DMS114 treated with DMSO at 0.1 percent for 48 hours (cell line): ENCODE results near the gene EHMT2.
"Not testable (repeated sequence)": the region's sequence is repeated elsewhere in the genome, so short reads cannot be mapped to it uniquely, and the experiment has no call there.

Source experiments
- DNase-seq: peaks from one replicate; lab custom pipeline; 2025; ENCODE audit not compliant: unreplicated experiment; lab: John Stamatoyannopoulos, UW

The EHMT2 gene

DNA sequence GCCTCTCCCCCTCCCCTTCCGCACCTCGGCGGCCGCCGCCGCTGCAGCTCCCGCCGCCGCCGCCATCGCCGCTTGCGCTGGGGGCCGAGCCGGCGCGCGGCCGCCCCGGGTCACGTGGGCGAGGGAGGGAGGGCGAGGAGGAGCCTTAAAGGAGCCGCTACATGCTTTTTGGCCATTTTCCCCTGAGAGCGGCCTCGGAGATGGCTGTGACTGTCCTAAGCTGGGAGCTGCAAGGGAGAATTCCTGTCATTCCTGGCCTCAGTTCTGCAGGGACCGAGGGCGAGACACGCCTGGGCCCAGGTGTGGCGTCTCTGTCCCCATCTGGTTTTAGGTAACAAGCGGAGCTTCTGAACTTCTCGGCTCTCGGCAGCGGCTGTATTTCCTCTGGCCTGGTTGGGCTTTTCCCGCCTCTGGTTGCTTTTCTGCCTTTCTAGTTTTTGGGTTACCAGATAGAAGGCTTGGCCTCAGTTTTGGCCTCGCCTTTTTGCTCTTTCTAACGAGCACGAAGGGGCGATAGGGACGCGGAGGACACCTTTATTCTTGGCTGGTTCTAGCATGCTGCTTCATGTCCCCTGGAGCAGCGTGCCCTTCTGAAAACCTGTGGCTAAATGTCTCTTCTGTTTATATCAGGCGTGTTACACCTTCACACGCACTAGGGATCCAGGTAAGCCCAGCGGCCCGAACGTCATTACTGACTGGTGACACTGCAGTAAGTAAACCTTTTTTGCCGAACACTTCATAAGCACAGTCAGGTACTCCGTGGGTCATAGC lies at the start of gene EHMT2:
Gene EHMT2, minus strand, starts transcription at position 87 of the 771 bp plus-strand sequence. Its CDS starts 21 bp downstream, at position 66.
- peak; percentile 89 for DNase-seq

DNA sequence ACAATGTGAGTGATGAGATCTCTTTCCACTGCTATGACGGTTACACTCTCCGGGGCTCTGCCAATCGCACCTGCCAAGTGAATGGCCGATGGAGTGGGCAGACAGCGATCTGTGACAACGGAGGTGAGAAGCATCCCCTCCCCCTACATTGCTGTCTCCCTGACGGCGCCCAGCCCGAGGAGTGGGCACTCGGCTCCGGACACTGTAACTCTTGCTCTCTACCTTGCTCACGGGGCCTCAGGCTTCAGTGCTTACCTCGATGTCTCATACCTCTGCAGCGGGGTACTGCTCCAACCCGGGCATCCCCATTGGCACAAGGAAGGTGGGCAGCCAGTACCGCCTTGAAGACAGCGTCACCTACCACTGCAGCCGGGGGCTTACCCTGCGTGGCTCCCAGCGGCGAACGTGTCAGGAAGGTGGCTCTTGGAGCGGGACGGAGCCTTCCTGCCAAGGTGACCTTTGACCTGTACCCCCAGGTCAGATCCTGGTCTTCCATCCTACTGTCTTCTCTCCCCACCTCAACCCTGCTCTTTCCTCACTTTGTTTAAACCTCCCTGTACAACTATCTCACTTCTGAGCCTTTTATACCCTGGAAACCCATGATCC lies 49.7 kb upstream of the EHMT2 start:
- no peak for DNase-seq

DNA sequence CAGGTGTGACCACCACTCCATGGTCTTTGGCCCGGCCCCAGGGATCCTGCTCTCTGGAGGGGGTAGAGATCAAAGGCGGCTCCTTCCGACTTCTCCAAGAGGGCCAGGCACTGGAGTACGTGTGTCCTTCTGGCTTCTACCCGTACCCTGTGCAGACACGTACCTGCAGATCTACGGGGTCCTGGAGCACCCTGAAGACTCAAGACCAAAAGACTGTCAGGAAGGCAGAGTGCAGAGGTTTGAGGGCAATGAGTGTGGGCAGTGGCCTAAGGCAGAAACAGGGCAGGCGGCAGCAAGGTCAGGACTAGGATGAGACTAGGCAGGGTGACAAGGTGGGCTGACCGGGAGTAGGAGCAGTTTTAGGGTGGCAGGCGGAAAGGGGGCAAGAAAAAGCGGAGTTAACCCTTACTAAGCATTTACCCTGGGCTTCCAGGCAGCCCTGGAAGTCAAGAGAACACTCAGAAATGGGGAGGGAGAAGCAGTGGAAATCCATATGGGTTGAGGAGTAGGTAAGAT lies 48.9 kb upstream of the EHMT2 start:
- no peak for DNase-seq

DNA sequence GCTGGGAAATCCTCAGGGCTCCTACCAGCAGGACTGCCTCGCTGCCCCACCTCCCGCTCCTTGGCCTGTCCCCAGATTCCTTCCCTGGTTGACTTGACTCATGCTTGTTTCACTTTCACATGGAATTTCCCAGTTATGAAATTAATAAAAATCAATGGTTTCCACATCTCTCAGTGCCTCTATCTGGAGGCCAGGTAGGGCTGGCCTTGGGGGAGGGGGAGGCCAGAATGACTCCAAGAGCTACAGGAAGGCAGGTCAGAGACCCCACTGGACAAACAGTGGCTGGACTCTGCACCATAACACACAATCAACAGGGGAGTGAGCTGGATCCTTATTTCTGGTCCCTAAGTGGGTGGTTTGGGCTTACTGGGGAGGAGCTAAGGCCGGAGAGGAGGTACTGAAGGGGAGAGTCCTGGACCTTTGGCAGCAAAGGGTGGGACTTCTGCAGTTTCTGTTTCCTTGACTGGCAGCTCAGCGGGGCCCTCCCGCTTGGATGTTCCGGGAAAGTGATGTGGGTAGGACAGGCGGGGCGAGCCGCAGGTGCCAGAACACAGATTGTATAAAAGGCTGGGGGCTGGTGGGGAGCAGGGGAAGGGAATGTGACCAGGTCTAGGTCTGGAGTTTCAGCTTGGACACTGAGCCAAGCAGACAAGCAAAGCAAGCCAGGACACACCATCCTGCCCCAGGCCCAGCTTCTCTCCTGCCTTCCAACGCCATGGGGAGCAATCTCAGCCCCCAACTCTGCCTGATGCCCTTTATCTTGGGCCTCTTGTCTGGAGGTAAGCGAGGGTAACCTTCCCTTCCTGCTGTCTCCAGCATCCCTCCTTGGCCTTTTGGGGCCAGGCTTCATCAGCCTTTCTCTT lies 48.2 kb upstream of the EHMT2 start, which contains the start of gene CFB:
Gene CFB, plus strand, starts transcription at position 589 of the 863 bp plus-strand sequence. Its CDS starts 127 bp downstream, at position 716.
- DNase-seq = no peak

DNA sequence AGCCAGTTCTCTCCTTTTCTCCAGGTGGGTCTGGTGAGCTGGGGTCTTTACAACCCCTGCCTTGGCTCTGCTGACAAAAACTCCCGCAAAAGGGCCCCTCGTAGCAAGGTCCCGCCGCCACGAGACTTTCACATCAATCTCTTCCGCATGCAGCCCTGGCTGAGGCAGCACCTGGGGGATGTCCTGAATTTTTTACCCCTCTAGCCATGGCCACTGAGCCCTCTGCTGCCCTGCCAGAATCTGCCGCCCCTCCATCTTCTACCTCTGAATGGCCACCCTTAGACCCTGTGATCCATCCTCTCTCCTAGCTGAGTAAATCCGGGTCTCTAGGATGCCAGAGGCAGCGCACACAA lies 47.6 kb upstream of the EHMT2 start:
- DNase-seq = no peak

DNA sequence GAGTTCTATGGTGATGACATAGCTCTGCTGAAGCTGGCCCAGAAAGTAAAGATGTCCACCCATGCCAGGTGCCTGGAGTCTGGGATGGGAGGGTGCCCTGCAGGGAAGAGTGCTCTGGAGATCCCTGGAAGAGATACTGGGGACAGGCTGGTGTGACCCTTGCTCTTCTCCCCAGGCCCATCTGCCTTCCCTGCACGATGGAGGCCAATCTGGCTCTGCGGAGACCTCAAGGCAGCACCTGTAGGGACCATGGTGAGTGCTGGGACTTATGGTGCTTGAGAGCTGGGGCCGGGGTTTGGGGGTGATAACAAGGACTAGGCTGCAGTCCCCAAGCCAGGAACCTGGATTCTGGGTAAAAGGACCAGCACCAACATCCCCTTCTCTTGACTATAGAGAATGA lies 46.2 kb upstream of the EHMT2 start:
- no peak for DNase-seq

DNA sequence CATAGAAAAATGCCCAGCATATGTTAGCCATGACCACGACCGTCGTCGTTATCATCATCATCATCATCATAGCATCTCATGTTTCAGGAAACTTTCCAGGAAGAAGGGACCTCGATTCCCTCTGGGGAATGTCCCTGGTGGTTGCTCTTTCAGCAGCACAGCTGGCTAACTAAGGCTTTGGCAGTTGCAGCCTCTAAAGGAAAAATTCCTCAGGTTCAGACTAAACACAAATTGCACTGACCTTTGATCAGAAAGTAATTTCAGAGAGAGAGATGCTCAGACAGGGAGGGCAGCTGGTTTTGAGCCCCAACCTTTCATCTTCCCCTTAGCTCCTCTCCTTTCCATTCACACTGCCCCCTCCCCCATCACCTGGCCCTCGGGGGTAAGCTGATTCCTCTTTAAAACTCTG lies 42.8 kb upstream of the EHMT2 start:
- no peak for DNase-seq

DNA sequence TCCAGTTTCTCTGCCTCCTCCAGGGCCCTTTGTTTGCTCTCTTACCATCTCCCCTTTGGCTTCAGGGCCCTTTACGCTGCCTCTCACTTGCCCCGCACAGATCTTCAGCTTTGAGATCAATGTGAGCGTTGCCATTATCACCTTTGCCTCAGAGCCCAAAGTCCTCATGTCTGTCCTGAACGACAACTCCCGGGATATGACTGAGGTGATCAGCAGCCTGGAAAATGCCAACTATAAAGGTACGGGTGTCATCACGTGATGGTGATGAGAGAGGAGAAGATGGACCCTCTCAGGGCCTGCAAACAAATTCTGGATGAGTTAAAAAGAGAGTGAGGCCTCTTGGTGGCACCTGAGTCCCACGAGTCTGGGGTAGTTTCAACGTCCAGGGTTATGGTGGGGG lies 38.3 kb upstream of the EHMT2 start:
- DNase-seq = no peak

DNA sequence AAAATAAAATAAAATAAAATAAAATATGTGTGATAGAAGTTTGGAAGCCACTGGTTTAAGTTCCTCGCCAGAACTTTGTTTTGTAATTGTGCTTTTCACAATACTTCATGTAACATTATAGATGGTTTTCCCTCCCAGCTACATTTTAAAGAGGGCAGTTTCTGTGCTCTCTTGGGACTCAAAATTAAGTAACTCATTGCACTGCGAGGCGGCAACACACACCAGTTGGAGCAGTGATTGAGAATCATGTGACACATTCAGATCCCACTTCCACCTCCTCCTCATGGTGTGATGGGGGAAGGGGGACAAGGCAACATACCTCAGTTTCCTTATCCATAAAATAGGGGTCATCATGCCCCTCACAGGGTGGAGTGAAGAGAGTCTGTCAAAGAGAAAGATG lies 37.5 kb upstream of the EHMT2 start:
- no peak for DNase-seq

DNA sequence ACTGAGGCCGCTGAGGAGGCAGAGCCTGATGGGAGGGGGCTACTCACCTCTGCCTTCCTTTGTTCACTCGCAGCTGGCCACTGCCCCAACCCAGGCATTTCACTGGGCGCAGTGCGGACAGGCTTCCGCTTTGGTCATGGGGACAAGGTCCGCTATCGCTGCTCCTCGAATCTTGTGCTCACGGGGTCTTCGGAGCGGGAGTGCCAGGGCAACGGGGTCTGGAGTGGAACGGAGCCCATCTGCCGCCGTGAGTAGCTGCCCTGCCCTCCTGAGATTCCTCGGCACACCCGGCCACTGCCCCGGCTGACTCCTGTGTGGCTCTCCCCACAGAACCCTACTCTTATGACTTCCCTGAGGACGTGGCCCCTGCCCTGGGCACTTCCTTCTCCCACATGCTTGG lies 36.0 kb upstream of the EHMT2 start:
- no peak for DNase-seq

DNA sequence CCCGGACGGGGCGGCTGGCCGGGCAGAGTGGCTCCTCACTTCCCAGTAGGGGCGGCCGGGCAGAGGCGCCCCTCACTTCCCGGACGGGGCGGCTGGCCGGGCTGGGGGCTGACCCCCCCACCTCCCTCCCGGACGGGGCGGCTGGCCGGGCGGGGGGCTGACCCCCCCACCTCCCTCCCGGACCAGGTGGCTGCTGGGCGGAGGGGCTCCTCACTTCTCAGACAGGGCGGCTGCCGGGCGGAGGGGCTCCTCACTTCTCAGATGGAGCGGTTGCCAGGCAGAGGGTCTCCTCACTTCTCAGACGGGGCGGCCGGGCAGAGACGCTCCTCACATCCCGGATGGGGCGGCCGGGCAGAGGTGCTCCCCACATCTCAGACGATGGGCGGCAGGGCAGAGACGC lies 34.6 kb upstream of the EHMT2 start:
- not testable (repeated sequence) for DNase-seq

DNA sequence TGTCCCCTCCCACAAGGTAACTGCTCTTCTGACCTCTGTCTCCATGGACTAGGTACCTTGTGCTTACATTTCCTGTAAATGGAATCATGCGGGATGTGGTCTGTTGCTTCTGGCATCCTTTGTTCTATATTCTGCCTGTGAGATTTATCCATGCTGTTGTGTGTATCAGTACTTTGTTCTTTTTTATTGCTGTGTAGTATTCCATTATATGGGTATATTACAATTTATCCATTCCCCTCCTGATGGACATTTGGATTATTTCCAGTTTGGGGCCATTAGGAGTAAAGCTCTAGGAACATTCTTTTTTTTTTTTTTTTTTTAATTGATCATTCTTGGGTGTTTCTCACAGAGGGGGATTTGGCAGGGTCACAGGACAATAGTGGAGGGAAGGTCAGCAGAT lies 33.5 kb upstream of the EHMT2 start:
- no peak for DNase-seq

DNA sequence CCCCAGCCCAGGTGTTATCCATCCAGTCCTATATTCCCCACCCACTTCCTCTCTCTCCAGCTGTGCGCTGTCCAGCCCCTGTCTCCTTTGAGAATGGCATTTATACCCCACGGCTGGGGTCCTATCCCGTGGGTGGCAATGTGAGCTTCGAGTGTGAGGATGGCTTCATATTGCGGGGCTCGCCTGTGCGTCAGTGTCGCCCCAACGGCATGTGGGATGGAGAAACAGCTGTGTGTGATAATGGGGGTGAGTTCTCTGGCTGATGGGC lies 31.1 kb upstream of the EHMT2 start:
- no peak for DNase-seq

DNA sequence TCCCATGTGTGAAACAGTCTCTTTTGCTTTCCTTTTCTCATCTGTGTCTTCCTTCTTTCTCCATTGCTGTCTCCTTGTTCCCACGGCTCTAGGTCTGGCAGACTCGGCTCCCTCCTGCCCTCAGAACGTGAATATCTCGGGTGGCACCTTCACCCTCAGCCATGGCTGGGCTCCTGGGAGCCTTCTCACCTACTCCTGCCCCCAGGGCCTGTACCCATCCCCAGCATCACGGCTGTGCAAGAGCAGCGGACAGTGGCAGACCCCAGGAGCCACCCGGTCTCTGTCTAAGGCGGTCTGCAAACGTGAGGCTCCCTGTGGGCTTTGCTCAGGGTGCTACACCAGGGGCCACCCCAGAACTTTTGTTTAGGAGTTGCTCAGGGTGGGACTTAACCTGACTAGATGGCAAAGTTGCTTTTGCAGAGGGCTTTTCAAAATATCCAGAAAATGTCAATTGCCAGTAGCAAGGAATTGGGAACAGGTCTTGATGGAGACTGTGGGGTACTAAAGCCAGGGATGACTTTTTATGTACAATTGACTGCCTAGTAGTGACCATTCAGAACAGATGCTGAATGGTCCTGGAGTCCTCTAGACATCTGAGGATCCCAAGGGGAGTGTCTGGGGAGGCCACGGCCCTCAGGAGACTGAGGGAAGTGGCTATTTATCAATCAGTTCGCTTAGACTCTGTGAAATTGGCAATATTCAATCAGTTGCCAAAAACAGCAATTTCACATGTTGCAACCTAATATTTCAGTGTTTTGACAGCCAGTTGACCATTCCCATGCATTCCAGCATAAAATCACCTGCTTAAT lies 30.6 kb upstream of the EHMT2 start:
- no peak for DNase-seq

DNA sequence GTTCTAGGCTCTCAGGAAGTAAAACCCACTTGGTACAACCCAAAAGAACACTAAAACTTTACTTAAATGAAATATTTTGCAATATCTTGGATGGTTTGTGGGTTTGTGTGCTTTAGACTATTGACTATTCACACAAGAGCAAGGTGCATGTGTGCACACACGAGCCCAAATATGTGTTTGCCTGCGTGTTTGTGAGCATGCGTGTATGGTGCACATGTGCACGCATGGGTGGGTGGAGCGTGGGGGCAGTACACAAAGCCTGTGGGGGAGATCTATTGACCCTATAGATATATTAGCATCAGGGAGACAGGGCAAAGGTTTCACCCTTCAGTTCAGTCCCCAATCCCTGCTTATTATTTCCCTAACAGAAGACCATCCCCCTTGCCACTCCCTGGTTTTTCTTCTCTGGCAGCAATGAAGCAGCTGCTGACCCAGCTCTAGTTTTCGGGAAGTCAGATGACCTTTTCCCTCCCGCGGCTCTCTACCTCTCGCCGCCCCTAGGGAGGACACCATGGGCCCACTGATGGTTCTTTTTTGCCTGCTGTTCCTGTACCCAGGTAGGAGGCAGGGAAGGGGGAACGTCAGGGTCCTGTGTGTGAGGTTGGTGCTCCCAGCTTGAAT lies 29.9 kb upstream of the EHMT2 start, which contains the start of gene C2:
Gene C2, plus strand, starts transcription at position 476 of the 621 bp plus-strand sequence. Its CDS starts 36 bp downstream, at position 512.
- DNase-seq = no peak

DNA sequence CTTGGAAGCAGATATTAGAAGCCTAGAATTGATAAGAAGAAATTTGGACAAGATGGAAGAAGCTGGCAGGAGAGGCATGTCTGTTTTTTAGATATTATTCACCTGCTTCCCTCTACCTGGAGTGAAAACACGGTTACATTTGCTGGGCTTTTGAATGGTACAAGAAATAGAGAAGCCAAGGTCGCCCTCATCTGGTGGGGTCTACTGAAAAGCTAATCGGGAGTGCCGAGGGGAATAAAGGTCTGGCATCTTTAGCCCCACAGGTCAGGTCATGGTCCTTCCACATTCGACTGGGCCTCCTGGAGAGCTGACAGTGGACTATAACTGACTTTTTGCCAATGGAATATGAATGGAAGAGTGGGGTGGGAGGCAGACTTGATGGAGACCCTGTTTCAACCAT lies 25.4 kb upstream of the EHMT2 start:
- no peak for DNase-seq

DNA sequence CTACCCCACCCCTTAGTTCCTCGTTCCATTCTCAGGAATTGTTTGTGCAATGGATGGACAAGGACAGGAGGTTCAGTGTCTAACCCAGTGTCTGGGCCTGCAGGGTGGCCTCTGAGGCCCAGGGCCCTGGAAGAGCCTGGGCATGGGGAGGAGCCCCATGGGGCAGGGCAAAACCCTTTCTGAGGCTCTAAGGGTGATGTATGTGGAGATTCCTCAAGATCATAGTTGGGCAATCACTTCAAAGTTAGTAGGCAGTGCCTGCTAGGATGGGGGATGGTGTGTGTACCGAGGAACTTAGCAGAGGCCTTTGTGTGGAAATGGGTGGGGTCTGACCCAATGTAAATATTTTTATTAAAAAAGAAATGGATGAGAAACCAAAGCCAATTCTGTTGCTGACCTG lies 23.3 kb upstream of the EHMT2 start:
- DNase-seq = no peak

DNA sequence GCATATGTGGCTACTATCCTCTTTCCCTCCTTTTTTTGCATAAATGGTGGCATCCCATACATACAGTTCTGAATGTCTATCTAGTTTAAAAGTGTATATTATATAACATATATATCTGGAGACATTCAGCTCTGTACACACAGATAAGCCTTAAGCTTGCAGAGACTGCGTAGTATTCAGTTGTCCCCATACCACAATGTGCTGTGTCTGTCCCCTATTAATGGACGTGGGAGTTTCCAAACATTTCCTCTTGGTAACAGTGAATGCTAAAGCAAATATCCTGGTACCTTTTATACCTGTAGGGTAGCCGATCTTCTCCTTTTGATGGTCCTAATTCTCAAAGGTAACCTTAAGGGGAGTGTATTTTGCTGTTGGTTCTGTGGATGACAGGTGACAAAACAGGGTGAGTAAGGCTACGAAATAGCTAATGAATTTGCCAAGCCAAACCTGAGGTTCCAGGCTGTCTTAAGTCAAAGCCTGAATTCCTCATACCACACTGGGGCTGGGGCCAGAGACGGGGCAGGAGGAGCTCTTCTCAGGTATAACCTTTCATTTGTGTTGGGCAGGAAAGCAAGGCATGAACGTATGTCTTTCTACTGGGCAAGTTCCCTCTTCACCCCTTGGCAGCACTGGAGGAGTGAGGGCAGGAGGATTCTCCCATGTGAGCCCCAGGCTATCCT lies 22.3 kb upstream of the EHMT2 start:
- DNase-seq = no peak

DNA sequence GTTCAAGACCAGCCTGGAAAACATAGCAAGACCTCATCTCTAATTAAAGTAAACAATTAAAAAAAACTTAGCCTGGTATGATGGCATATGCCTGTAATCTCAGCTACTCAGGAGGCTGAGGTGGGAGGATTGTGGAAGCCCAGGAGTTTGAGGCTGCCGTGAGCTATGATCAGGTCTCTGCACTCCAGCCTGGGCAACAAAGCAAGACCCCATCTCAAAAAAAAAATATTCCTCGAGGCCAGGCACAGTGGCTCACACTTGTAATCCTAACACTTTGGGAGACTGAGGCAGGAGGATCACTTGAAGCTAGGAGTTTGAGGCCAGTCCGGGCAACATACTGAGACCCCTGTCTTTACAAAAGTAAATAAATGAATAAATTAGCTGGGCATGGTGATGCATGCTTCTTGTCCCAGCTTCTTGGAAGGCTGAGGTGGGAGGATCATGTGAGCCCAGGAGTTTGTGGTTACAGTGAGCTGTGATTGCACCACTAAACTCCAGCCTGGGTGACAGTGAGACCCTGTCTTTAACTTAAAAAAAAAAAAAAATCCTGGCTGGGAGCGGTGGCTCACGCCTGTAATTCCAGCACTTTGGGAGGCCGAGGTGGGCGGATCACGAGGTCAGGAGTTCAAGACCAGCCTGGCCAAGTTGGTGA lies 20.7 kb upstream of the EHMT2 start:
- no peak for DNase-seq
